ENCODE data around the gene PRKN. TPM values are rescaled to one million over a fixed set of nuclear protein-coding genes. Genes with fewer than 3 reads are reported as not detected.

The PRKN gene
- total RNA-seq, 1 experiment from 2014 or later = 2.0 TPM

DNA sequence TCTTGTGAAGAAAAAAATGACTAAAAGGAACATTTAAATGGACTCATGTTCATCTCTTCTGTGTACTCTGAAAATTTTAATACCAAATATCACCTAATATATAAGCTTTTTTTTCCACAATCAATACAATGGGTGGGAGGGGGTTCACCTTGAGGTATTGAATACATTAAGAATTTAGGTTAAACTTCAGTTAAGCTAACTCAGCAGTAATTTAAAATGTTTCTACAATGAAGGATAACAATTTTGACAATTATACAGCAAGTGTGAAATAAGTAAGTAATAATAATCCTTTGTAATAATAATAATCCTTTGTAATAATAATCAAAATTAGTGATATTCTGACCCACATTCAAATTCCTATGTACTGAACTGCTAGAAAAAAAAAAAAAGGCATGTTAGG is 136.0 kb downstream of the PRKN start:
- Histone ChIP-seq H3T11ph (ENCODE audit: low read length) (no peak overlapping the region), H3K18ac (ENCODE audit: insufficient read length, low read depth, low read length) (no peak overlapping the region), H4K91ac (ENCODE audit: insufficient read length, low read depth, low read length) (no peak overlapping the region), H2BK5ac (ENCODE audit: insufficient read length, low read length) (no peak overlapping the region), H3K9ac (ENCODE audit: extremely low read depth, insufficient read length, low read length) (no peak overlapping the region), H3K79me2 (ENCODE audit: insufficient read depth, low read length) (no peaks in the 10 kb centered on the region), H3K4me2 (ENCODE audit: insufficient read depth, insufficient read length, low read length) (no peak overlapping the region), H4K20me1 (ENCODE audit: control insufficient read depth, insufficient read depth, insufficient read length) (no peaks in the 10 kb centered on the region), H3K4me1 (ENCODE audit: insufficient read depth, low read length) (no peaks in the 10 kb centered on the region), H3K56ac (ENCODE audit: insufficient read length, low read depth, low read length) (no peak overlapping the region), H3K27ac (ENCODE audit: insufficient read length, low read depth, low read length) (no peak overlapping the region), H2BK15ac (ENCODE audit: low read depth, low read length) (no peak overlapping the region), H3K79me1 (ENCODE audit: insufficient read depth, low read depth, low read length, poor library complexity, severe bottlenecking) (no peaks in the 10 kb centered on the region), H4K8ac (replicated peaks; ENCODE audit: insufficient read length, low read depth, low read length) (no peak overlapping the region), H3K14ac (ENCODE audit: insufficient read depth, low read length) (no peak overlapping the region), H2BK120ac (ENCODE audit: low read depth, low read length, poor library complexity, severe bottlenecking) (no peak overlapping the region), H2BK12ac (ENCODE audit: insufficient read length, low read depth, low read length) (no peak overlapping the region), H3K23ac (ENCODE audit: insufficient read length, low read depth, low read length) (no peak overlapping the region), H2AFZ (ENCODE audit: low read length) (no peak overlapping the region), H2AK5ac (ENCODE audit: insufficient read length, low read length) (no peak overlapping the region), H3K27me3 (ENCODE audit: insufficient read depth, low read length) (no peaks in the 10 kb centered on the region), H3K23me2 (ENCODE audit: insufficient read length, low read depth, low read length, poor library complexity, severe bottlenecking) (no peaks in the 10 kb centered on the region), H3K9me3 (ENCODE audit: control insufficient read depth, low read depth, low read length) (no peaks in the 10 kb centered on the region), H4K5ac (ENCODE audit: insufficient read length, low read depth, low read length) (no peak overlapping the region), H3K4ac (ENCODE audit: low read depth, low read length) (no peak overlapping the region), H2BK20ac (ENCODE audit: low read depth, low read length, poor library complexity, severe bottlenecking) (no peak overlapping the region)
- DNase-seq = no peak
- no peaks in the 10 kb centered on the region for H3K9me3 Mint-ChIP-seq
- no peak overlapping the region for H3K4me3 Mint-ChIP-seq
- no peaks in the 10 kb centered on the region for H3K36me3 Mint-ChIP-seq (ENCODE audit: insufficient read depth in 1 of 3, low read depth in 3 of 3)
- H3K27me3 Mint-ChIP-seq (ENCODE audit: low read depth) = no peaks in the 10 kb centered on the region
- H3K4me1 Mint-ChIP-seq = no peaks in the 10 kb centered on the region
- TF ChIP-seq, protein P1, sequence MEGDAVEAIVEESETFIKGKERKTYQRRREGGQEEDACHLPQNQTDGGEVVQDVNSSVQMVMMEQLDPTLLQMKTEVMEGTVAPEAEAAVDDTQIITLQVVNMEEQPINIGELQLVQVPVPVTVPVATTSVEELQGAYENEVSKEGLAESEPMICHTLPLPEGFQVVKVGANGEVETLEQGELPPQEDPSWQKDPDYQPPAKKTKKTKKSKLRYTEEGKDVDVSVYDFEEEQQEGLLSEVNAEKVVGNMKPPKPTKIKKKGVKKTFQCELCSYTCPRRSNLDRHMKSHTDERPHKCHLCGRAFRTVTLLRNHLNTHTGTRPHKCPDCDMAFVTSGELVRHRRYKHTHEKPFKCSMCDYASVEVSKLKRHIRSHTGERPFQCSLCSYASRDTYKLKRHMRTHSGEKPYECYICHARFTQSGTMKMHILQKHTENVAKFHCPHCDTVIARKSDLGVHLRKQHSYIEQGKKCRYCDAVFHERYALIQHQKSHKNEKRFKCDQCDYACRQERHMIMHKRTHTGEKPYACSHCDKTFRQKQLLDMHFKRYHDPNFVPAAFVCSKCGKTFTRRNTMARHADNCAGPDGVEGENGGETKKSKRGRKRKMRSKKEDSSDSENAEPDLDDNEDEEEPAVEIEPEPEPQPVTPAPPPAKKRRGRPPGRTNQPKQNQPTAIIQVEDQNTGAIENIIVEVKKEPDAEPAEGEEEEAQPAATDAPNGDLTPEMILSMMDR (conservative IDR thresholded peaks at IDR 0.05) = no peak
- no peak overlapping the region for H3K27ac Mint-ChIP-seq
